HG02852 (cell line): ENCODE data around the gene CD22.
"Not testable (repeated sequence)": the region's sequence is repeated elsewhere in the genome, so short reads cannot be mapped to it uniquely, and the experiment has no call there.

ENCODE experiments used
- ATAC-seq: cut with Tn5 transposase; IDR thresholded peaks from one replicate; pipeline ENCODE4 v1.9.1; 2021; ENCODE audit warnings: mild to moderate bottlenecking, moderate library complexity; ENCODE audit not compliant: unreplicated experiment

The CD22 gene

GRCh38 chr19:35357867-35358573 lies 29.0 kb downstream of the CD22 start, which contains the start of gene FFAR3:
FFAR3 (plus strand) TSS chr19:35358460; CDS start chr19:35358891, 431 bp downstream.
- ATAC-seq: no peak

DNA sequence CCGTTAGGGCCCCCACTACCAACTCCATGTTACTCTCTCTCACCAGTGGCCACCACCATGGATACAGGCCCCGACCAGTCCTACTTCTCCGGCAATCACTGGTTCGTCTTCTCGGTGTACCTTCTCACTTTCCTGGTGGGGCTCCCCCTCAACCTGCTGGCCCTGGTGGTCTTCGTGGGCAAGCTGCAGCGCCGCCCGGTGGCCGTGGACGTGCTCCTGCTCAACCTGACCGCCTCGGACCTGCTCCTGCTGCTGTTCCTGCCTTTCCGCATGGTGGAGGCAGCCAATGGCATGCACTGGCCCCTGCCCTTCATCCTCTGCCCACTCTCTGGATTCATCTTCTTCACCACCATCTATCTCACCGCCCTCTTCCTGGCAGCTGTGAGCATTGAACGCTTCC lies 29.8 kb downstream of the CD22 start:
- ATAC-seq: not testable (repeated sequence)

- ATAC-seq: not testable (repeated sequence)
These were observed 30.4 kb downstream of the CD22 start for GRCh38 chr19:35359395-35359794.

DNA sequence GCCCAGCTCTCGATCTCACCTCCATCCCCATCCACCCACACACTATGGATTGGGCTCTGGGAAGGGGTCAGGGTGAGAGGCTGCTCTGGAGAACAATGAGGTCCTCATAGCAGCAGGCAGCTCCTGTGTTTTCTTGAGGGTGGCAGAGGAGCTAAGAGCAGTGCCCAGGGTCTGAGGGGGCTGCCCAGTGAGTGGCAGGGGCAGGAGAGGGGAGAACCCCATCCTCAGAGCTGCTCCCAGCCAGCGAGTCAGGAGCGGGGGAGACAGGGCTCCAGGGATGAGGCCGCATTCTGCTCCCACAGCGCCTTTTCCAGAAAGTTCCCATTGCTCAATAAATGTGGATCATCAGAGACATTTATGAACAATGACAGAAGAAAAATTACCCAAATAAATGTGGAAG lies 31.1 kb downstream of the CD22 start:
- ATAC-seq: not testable (repeated sequence)

GRCh38 chr19:35360880-35361420 lies 32.0 kb downstream of the CD22 start:
- ATAC-seq: no peak

GRCh38 chr19:35362261-35363000 lies 33.4 kb downstream of the CD22 start:
- no peak for ATAC-seq

GRCh38 chr19:35363001-35363590 lies 34.1 kb downstream of the CD22 start:
- ATAC-seq: no peak

DNA sequence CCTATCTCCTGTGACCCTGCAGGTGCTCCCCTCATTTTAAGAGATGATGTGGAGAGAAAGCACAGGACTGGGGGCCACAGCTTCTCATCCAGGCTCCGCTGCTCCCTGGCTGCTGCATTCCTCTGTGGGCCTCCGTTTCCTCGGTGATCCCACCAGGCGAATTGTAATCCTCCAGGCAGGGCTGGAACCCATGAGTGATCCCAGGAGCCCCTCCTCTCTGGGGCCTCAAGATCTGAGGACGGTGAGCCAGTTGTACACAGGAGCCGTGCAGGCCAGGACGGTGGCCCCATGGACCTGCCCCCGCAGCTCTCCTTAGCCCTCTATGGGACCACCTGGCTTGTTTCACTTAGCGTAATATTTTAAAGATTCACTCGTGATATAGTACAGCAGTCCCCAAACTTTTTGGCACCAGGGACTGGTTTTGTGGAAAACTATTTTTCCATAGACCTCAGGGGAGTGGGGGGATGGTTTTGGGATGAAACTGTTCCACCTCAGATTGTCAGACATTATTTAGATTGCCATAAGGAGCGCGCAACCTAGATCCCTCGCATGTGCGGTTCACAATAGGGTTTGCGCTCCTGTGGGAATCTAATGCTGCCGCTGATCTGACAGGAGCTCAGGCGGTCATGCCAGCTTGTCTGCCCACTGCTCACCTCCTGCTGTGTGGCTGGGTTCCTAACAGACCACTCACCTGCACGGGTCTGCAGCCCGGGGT lies 34.9 kb downstream of the CD22 start:
- no peak for ATAC-seq

DNA sequence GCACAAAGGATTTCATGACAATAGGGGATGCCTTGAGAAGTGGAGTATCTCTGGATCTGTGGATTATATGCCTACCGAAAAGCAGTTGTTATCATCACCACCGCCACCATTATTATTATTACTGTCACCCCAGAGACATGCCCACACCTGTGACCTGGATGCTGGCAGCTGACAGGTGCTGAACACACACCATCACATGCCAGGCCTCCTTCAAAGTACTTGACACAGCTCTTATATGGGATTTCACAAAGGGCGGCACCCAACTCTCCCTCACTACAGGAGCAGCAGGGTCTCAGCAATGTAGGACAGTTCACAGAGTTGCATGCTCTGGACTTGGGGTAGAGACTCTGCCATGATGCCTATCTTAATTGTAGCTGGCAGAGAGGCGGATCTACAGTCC lies 36.3 kb downstream of the CD22 start:
- ATAC-seq: no peak

- ATAC-seq: no peak
These were observed 39.4 kb downstream of the CD22 start for GRCh38 chr19:35368378-35368777.

DNA sequence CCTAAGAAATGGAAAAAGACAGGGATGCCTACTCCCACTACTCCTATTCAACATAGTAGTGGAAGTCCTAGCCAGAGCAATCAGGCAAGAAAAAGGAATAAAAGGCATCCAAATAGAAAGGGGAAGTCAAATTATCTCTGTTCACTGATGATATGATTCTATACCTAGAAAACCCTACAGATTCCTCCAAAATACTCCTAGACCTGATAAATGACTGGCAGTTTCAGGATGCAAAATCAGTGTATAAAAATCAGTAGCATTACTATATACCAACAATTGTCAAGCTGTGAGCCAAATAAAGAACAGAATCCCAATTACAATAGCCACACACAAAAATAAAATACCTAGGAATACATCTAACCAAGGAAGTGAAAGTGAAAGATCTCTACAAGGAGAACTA lies 40.5 kb downstream of the CD22 start:
- ATAC-seq: no peak

DNA sequence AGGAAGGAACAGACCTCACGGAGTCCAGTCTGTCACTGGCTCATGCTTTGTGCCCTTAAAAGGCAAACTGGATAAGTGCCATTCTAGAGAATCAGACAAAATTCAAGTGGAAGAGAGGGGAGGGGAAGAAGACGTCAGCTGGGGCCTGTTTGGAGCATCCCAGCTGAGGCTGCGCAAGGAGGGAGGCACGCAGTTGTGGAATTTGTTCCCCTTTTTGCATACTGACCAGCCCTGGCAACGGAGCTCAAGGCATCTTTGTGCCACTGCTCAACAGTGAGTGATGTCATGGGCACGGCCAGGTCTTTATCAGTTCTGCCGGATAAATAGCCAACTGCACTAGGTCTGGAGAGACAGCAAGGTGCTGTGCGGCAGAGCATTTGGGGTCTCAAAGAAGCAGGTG lies 41.7 kb downstream of the CD22 start, which contains the start of gene GPR42:
Gene GPR42, plus strand, starts transcription at position 347 of the 400 bp plus-strand sequence. CDS start 292 bp downstream, outside the sequence.
- ATAC-seq: no peak

GRCh38 chr19:35373492-35373891 lies 44.5 kb downstream of the CD22 start:
- no peak for ATAC-seq

DNA sequence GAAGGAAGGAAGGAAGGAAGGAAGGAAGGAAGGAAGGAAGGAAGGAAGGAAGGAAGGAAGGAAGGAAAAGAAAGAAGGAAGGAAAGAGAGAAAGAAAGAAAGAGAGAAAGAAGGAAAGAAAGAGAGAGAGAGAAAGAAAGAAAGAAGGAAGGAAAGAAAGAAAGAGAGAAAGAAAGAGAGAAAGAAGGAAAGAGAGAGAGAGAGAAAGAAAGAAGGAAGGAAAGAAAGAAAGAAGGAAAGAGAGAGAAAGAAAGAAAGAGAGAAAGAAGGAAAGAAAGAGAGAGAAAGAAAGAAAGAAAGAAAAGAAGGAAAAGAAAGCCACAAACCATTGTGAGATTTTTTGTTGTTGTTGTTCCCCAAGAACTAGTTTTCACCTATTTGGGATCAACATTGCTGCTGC lies 45.0 kb downstream of the CD22 start:
- ATAC-seq: not testable (repeated sequence)

- ATAC-seq: no peak
These were observed 46.7 kb downstream of the CD22 start for GRCh38 chr19:35375505-35376307.

GRCh38 chr19:35377656-35378055 lies 48.7 kb downstream of the CD22 start:
- no peak for ATAC-seq

- ATAC-seq: no peak
These were observed 49.4 kb downstream of the CD22 start for GRCh38 chr19:35378356-35378755.

- not testable (repeated sequence) for ATAC-seq
These were observed 50.6 kb downstream of the CD22 start for GRCh38 chr19:35379545-35379944.

DNA sequence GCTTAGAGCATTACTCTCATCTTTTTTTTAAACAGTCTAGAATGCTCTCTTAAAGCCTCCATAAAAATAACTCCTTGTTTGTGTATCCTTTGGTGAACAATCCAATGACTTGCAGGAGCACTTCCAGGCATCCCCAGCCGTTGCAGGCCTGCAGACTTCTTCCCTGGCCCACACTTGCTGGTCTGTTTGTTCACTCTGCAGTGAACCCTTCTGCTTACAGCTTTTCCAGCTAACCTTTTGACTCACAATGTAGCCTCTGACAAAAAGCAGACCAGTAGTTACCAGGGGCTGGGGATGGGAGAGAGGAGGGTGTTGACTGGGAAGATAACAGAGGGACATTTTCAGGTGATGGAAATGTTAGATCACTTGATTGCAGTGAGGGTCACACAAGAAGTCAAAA lies 51.0 kb downstream of the CD22 start:
- no peak for ATAC-seq
